Activated CD8-positive, alpha-beta T cell treated with anti-CD3 and anti-CD28 coated beads for 36 hours (primary cell): Measurements from ENCODE around the gene OCA2. TPM values are rescaled to one million over a fixed set of nuclear protein-coding genes. Genes with fewer than 3 reads are reported as not detected.

Experiments used
- ATAC-seq: fragments of 200-7000 bp; cut with Tn5 transposase; one replicate; pipeline ENCODE4 v1.10.0; 2021; ENCODE audit warnings: mild to moderate bottlenecking, moderate library complexity
- CTCF ChIA-PET: fragments of 350-600 bp; sonication (Branson Sonifier 250); formaldehyde crosslinking; loops from one replicate; lab custom pipeline; 2021; ENCODE audit warnings: antibody characterized with exemption; lab: Charles Lee
- POLR2A ChIA-PET: fragments of 350-600 bp; sonication (Branson Sonifier 250); formaldehyde crosslinking; loops from one replicate; lab custom pipeline; 2021; ENCODE audit warnings: antibody characterized with exemption; lab: Charles Lee
- DNase-seq: peaks from one replicate; pipeline ENCODE4 v3.0.0-alpha.2; 2020
- H3K27ac Mint-ChIP-seq: one replicate; pipeline ENCODE4 v1.8.0; 2021; ENCODE audit warnings: mild to moderate bottlenecking, mixed read lengths
- H3K27me3 Mint-ChIP-seq: one replicate; pipeline ENCODE4 v1.8.0; 2021; ENCODE audit warnings: mixed read lengths
- H3K36me3 Mint-ChIP-seq: one replicate; pipeline ENCODE4 v1.8.0; 2021; ENCODE audit warnings: low read depth, mixed read lengths
- H3K4me1 Mint-ChIP-seq: one replicate; pipeline ENCODE4 v1.8.0; 2021; ENCODE audit warnings: low read depth, mixed read lengths
- H3K4me3 Mint-ChIP-seq: one replicate; pipeline ENCODE4 v1.8.0; 2021; ENCODE audit warnings: mild to moderate bottlenecking, moderate library complexity, mixed read lengths
- H3K9me3 Mint-ChIP-seq: one replicate; pipeline ENCODE4 v1.8.0; 2021; ENCODE audit warnings: mixed read lengths
- CTCF ChIP-seq: fragments of 200-600 bp; IDR thresholded peaks from one replicate; pipeline ENCODE4 v1.8.0; 2022; ENCODE audit warnings: antibody characterized with exemption, mild to moderate bottlenecking
- intact Hi-C: fragments of 100-400 bp; cut with micrococcal nuclease; formaldehyde crosslinking; loops from one replicate; pipeline ENCODE4 v1.10.0; 2022
- total RNA-seq, 2 experiments: library from RNA; stranded (reverse); gene quantifications; one replicate each; pipeline ENCODE4 v1.2.3, GENCODE V29; 2021

OCA2 gene
- total RNA-seq, 2 experiments from 2014 or later: not detected

- TF ChIP-seq CTCF: no peak
- CTCF ChIA-PET: interaction anchor here (1.6 kb wide), 1 partner anchor 74 kb away, joined by 4 read pairs; no protein-coding TSS in a partner anchor
Observed at GRCh38 chr15:28051955-28052633, 47.0 kb downstream of the OCA2 start.

GRCh38 chr15:28049581-28049980 is 49.5 kb downstream of the OCA2 start:
- no peaks in the 10 kb centered on the region for H3K36me3 Mint-ChIP-seq
- ChIA-PET POLR2A (no interaction called here), CTCF (no interaction called here)
- H3K27me3 Mint-ChIP-seq: peaks cover 6% of the 10 kb centered on the region
- intact Hi-C loops: no loop called here
- no peak overlapping the region for H3K27ac Mint-ChIP-seq
- ATAC-seq (no peak), DNase-seq (no peak)
- no peaks in the 10 kb centered on the region for H3K9me3 Mint-ChIP-seq
- H3K4me1 Mint-ChIP-seq: no peaks in the 10 kb centered on the region
- H3K4me3 Mint-ChIP-seq: no peak overlapping the region
- TF ChIP-seq CTCF: no peak

More at GRCh38 chr15:28051955-28052633, 47.0 kb downstream of the OCA2 start:
- intact Hi-C loops: no loop called here
- Mint-ChIP-seq H3K9me3 (no peaks in the 10 kb centered on the region), H3K4me3 (no peak overlapping the region), H3K4me1 (no peaks in the 10 kb centered on the region), H3K27me3 (peaks cover 3% of the 10 kb centered on the region), H3K36me3 (no peaks in the 10 kb centered on the region), H3K27ac (no peak overlapping the region)
- POLR2A ChIA-PET: no interaction called here
- no peak for ATAC-seq
- DNase-seq: no peak

GRCh38 chr15:28047277-28047676 is 51.8 kb downstream of the OCA2 start:
- H3K4me1 Mint-ChIP-seq: no peaks in the 10 kb centered on the region
- H3K27me3 Mint-ChIP-seq: peaks cover 8% of the 10 kb centered on the region
- intact Hi-C loops: no loop called here
- no peaks in the 10 kb centered on the region for H3K9me3 Mint-ChIP-seq
- H3K27ac Mint-ChIP-seq: no peak overlapping the region
- ATAC-seq (no peak), DNase-seq (no peak)
- H3K4me3 Mint-ChIP-seq: no peak overlapping the region
- no peaks in the 10 kb centered on the region for H3K36me3 Mint-ChIP-seq
- POLR2A ChIA-PET: no interaction called here
- TF ChIP-seq CTCF: no peak
- CTCF ChIA-PET: interaction anchor here (1.2 kb wide), 1 partner anchor 17 kb away, joined by 4 read pairs; no protein-coding TSS in a partner anchor

- CTCF ChIA-PET: no interaction called here
- DNase-seq (no peak), ATAC-seq (no peak)
- H3K9me3 Mint-ChIP-seq: no peaks in the 10 kb centered on the region
- H3K27me3 Mint-ChIP-seq: peaks cover 9% of the 10 kb centered on the region
- H3K4me1 Mint-ChIP-seq: no peaks in the 10 kb centered on the region
- H3K27ac Mint-ChIP-seq: no peak overlapping the region
- H3K4me3 Mint-ChIP-seq: no peak overlapping the region
- intact Hi-C loops: no loop called here
- no peak for TF ChIP-seq CTCF
- POLR2A ChIA-PET: interaction anchor here (0.6 kb wide), 1 partner anchor 97 kb away, joined by 3 read pairs; no protein-coding TSS in a partner anchor
- H3K36me3 Mint-ChIP-seq: no peaks in the 10 kb centered on the region
Observed at GRCh38 chr15:28044121-28044672, 54.9 kb downstream of the OCA2 start.

GRCh38 chr15:28043691-28044091 is 55.4 kb downstream of the OCA2 start:
- Mint-ChIP-seq H3K4me3 (no peak overlapping the region), H3K27ac (no peak overlapping the region), H3K27me3 (peaks cover 10% of the 10 kb centered on the region), H3K9me3 (no peaks in the 10 kb centered on the region), H3K4me1 (no peaks in the 10 kb centered on the region), H3K36me3 (no peaks in the 10 kb centered on the region)
- ChIA-PET CTCF (no interaction called here), POLR2A (interaction anchor here (0.6 kb wide), 1 partner anchor 97 kb away, joined by 3 read pairs; no protein-coding TSS in a partner anchor)
- intact Hi-C loops: no loop called here
- no peak for DNase-seq
- no peak for TF ChIP-seq CTCF
- ATAC-seq: no peak
